Left ventricle myocardium inferior (tissue), 1 donor: ENCODE data around the gene SAMD11. TPM values are rescaled to one million over a fixed set of nuclear protein-coding genes. Genes with fewer than 3 reads are reported as not detected.

Experiments used
- DNase-seq: peaks from one replicate; pipeline ENCODE4 v3.0.0-alpha.2; 2020
- H3K27ac ChIP-seq: fragments of 200-600 bp; replicated peaks from 2 replicates; pipeline ENCODE4 v1.8.0; 2021
- H3K27me3 ChIP-seq: fragments of 200-600 bp; 2 replicates; pipeline ENCODE4 v1.8.0; 2021; ENCODE audit warnings: low read depth
- H3K36me3 ChIP-seq: fragments of 200-600 bp; 2 replicates; pipeline ENCODE4 v1.8.0; 2021
- H3K4me1 ChIP-seq: fragments of 200-600 bp; 2 replicates; pipeline ENCODE4 v1.8.0; 2021
- H3K4me3 ChIP-seq: fragments of 200-600 bp; 2 replicates; pipeline ENCODE4 v1.8.0; 2021; ENCODE audit warnings: mild to moderate bottlenecking, moderate library complexity
- H3K9me3 ChIP-seq: fragments of 200-600 bp; replicated peaks from 2 replicates; pipeline ENCODE4 v1.8.0; 2021
- intact Hi-C: fragments of 100-400 bp; cut with micrococcal nuclease; formaldehyde crosslinking; loops from one replicate; pipeline ENCODE4 v1.11.0; 2022
- total RNA-seq: library from RNA; stranded (reverse); fragmentation: NEBNext Ultra II Directional; extraction: Animal tissue kit (Norgen Biotek cat#: 25700); gene quantifications from one replicate; pipeline ENCODE4 v1.2.1, GENCODE V29; 2021
- TF ChIP-seq, protein P1 (sequence below): fragments of 200-600 bp; IDR thresholded peaks from 2 replicates; pipeline ENCODE4 v1.8.0; 2021; ENCODE audit warnings: antibody characterized with exemption, mild to moderate bottlenecking, borderline replicate concordance
- donor health status: DM: no; HTN: yes; CAD: no; lungs with severe emphysema.

Gene SAMD11
- total RNA-seq, 1 donor from 2014 or later: 2.4 TPM

DNA sequence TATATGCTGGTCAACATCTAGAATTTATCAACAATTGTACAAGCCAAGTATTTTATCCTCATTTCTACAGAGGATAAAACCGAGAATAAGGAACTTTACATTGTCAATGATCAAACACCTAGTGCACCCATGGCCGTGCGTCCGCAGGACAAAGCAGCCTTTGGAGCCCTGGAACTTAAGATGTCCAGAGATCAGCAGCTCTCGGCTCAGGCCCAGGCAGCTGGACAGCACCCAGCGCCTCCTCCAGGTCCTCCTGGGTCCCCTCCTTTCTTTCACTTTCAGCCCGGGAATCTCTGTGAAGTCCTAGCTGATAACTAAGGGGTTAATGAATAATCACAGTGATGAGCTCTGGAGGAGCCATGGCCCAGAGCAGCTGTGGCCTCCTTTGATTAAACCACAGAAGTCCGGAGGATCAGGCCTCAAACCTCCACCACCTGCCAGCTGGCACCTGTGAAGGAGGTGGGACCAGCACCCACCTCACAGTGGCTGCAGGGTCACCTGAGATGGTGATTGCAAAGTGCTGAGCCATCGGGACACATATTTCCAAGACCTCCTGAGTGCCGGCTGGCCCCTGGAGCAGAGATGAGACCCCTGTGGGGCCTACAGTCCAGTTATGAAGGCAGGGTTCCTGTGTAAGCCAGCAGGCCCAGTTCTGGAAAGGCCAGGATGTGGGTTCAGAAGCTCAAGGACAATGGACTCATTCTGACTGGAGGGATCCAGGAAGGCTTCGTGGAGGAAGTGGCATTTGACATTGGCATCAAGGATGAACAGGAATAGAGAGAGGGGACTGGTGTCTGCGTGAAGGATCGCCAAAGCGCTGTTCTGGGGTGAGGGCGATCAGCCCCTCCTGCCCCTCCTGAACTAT, 11.6 kb upstream of the SAMD11 start:
- DNase-seq: no peak
- Histone ChIP-seq H3K4me3 (no peak overlapping the region), H3K27ac (no peak overlapping the region), H3K4me1 (peaks cover 13% of the 10 kb centered on the region), H3K9me3 (no peaks in the 10 kb centered on the region), H3K36me3 (no peaks in the 10 kb centered on the region), H3K27me3 (peaks cover 88% of the 10 kb centered on the region)
- intact Hi-C loops: no loop called here
- TF ChIP-seq, protein P1, sequence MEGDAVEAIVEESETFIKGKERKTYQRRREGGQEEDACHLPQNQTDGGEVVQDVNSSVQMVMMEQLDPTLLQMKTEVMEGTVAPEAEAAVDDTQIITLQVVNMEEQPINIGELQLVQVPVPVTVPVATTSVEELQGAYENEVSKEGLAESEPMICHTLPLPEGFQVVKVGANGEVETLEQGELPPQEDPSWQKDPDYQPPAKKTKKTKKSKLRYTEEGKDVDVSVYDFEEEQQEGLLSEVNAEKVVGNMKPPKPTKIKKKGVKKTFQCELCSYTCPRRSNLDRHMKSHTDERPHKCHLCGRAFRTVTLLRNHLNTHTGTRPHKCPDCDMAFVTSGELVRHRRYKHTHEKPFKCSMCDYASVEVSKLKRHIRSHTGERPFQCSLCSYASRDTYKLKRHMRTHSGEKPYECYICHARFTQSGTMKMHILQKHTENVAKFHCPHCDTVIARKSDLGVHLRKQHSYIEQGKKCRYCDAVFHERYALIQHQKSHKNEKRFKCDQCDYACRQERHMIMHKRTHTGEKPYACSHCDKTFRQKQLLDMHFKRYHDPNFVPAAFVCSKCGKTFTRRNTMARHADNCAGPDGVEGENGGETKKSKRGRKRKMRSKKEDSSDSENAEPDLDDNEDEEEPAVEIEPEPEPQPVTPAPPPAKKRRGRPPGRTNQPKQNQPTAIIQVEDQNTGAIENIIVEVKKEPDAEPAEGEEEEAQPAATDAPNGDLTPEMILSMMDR: no peak

DNA sequence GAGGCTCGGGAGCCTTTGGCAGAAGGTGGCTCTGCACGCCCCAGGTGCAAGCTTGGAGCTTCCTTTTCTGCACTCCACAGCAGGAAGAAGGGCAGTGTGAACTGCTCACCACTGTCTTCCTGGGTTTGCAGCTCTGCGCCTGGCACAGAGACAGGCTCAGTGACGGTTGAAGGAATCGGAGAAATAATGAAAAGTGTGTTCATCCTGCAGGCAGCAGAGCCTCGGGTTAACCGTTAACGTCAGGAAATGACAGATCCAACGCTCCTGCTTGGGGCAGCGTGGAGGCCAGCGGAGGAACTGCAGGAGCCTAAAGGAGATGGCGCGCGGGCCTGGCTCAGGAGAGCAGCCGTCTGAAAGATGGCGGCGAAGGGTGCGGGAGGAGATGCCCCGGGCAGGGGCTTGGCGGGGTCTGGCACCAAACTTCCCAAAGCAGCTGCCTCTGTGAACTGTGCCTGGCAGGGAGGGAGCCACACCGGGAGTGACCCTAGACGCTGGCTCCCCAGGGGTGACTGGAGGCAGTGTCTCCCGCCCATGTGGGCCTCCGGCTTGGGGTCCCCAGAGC, 10.9 kb upstream of the SAMD11 start:
- H3K36me3 ChIP-seq: no peaks in the 10 kb centered on the region
- peaks cover 90% of the 10 kb centered on the region for H3K27me3 ChIP-seq
- H3K4me3 ChIP-seq: no peak overlapping the region
- TF ChIP-seq, protein P1: peak; percentile 10
- intact Hi-C loops: no loop called here
- DNase-seq: peak; percentile 10
- no peaks in the 10 kb centered on the region for H3K9me3 ChIP-seq
- H3K27ac ChIP-seq: no peak overlapping the region
- peaks cover 13% of the 10 kb centered on the region for H3K4me1 ChIP-seq

DNA sequence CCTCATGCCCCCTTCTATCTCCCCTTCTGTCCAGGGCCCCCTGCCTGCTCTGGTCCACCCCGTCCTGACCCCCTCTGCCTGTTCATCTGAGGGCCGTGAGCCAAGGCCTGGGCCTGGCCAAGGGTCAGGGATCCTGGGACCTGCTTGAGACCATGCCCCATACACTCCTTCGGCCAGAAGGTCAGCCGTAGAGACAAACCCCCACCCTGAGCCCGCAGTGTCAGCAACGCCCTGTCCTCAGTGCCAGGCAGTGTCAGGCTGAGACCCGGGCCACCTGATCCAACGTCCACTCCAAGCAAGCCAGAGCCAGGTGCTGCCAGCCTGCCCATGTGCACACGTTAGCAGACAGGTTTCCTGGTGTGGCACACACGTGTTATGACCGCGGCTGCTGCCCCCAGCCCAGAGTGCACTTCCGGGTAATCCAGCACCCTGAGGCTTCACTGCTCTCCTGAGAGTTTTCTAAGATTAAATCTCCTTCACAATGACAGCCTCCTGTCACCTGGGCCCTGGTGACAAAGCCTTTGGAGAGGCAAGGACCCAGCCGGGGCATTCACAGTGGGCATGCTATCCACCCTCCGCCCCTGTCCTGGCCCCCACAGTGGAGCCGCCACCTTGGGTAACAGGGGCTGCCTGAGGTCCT, 10.1 kb upstream of the SAMD11 start:
- no peaks in the 10 kb centered on the region for H3K9me3 ChIP-seq
- intact Hi-C loops: no loop called here
- peaks cover 13% of the 10 kb centered on the region for H3K4me1 ChIP-seq
- no peak overlapping the region for H3K27ac ChIP-seq
- DNase-seq: no peak
- TF ChIP-seq, protein P1: no peak
- H3K36me3 ChIP-seq: no peaks in the 10 kb centered on the region
- peaks cover 93% of the 10 kb centered on the region for H3K27me3 ChIP-seq
- no peak overlapping the region for H3K4me3 ChIP-seq

DNA sequence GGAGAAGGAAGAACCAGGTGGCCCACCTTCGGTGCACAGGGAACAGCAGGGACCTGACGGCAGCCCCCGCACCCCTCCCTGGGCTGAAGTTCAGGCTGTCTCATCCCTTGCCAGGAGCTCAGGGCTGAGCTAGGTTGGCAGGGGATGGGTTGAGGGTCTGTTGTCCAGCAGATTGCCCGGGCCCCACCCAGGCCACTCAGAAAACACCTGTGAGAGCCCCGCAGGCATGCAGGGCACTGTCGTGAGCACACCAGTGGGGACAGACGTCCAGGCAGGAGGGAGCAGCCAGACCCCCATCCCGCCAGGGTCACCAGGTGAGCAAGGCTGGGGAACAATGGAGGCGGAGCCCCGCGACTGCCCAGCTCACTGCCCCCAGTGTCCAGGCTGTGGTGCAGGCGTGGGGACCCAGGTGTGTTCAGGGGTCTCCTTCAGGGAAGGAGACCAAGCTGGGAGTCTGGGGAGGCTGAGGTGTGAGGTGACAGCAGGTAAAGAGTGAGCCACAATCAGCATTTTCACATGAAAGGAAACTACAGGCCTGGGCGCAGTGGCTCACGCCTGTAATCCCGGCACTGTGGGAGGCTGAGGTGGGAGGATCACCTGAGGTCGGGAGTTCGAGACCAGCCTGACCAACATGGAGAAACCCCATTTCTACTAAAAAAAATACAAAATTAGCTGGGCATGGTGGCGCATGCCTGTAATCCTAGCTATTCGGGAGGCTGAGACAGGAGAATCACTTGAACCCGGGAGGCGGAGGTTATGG, 9.4 kb upstream of the SAMD11 start:
- peaks cover 13% of the 10 kb centered on the region for H3K4me1 ChIP-seq
- no peaks in the 10 kb centered on the region for H3K9me3 ChIP-seq
- DNase-seq: no peak
- peaks cover 97% of the 10 kb centered on the region for H3K27me3 ChIP-seq
- TF ChIP-seq, protein P1: no peak
- intact Hi-C loops: no loop called here
- no peak overlapping the region for H3K4me3 ChIP-seq
- H3K27ac ChIP-seq: no peak overlapping the region
- H3K36me3 ChIP-seq: no peaks in the 10 kb centered on the region

- peaks cover 100% of the 10 kb centered on the region for H3K27me3 ChIP-seq
- H3K27ac ChIP-seq: no peak overlapping the region
- intact Hi-C loops: no loop called here
- no peaks in the 10 kb centered on the region for H3K36me3 ChIP-seq
- DNase-seq: no peak
- TF ChIP-seq, protein P1: no peak
- no peaks in the 10 kb centered on the region for H3K9me3 ChIP-seq
- H3K4me1 ChIP-seq: peaks cover 12% of the 10 kb centered on the region
- H3K4me3 ChIP-seq: no peak overlapping the region
These were observed 8.8 kb upstream of the SAMD11 start for GRCh38 chr1:914891-915280.
